Endothelial cell of umbilical vein (primary cell): ENCODE measurements around the gene MAST4. TPM values are rescaled to one million over a fixed set of nuclear protein-coding genes. Genes with fewer than 3 reads are reported as not detected.

Source experiments
- BruUV-seq: library from RNA; stranded (reverse); fragments of 400-500 nt; replicated peaks from 2 replicates; lab custom pipeline; 2021; lab: Mats Ljungman, UMichigan
- CTCF ChIA-PET: fragments of 300-600, 350-600 bp; sonication (Branson Sonifier 250); formaldehyde crosslinking; loops from one replicate; lab custom pipeline; 2021; ENCODE audit warnings: antibody characterized with exemption, inconsistent platforms; lab: Charles Lee
- POLR2A ChIA-PET: fragments of 300-600, 350-600 bp; sonication (Branson Sonifier 250); formaldehyde crosslinking; loops from one replicate; lab custom pipeline; 2021; ENCODE audit warnings: antibody characterized with exemption, inconsistent platforms; lab: Charles Lee
- DNase-seq: peaks from one replicate; pipeline ENCODE4 v3.0.0-alpha.2; 2011; ENCODE audit warnings: low read depth, low spot score
- FAIRE-seq: peaks from 2 replicates; lab custom pipeline; 2011; peaks lifted over from hg19 to GRCh38; lab: Jason Lieb, UNC
- H2AFZ ChIP-seq: 2 replicates; pipeline ENCODE4 v1.6.0; 2012; ENCODE audit warnings: low read depth, low read length, control low read depth, inconsistent platforms
- H3K27ac ChIP-seq: 2 replicates; pipeline ENCODE4 v1.5.1; 2011; ENCODE audit warnings: low read depth, mild to moderate bottlenecking, control low read depth, low read length, moderate library complexity; ENCODE audit not compliant: insufficient read depth
- H3K27me3 ChIP-seq, 2 experiments: 2 replicates each; pipeline versions ENCODE4 v1.6.0 to v1.6.1; 2011; ENCODE audit warnings: low read length in 2 of 2, mixed read lengths in 1 of 2; ENCODE audit not compliant: control insufficient read depth in 2 of 2, insufficient read depth in 2 of 2
- H3K36me3 ChIP-seq, 2 experiments: 2 replicates in 1 of 2; 3 replicates in 1 of 2; pipeline ENCODE4 v1.5.1; 2011; ENCODE audit warnings: low read length in 2 of 2, mild to moderate bottlenecking in 1 of 2, moderate library complexity in 1 of 2; ENCODE audit not compliant: control insufficient read depth in 2 of 2, insufficient read depth in 2 of 2; ENCODE audit errors: extremely low read depth in 1 of 2
- H3K4me1 ChIP-seq: 3 replicates; pipeline ENCODE4 v1.5.1; 2011; ENCODE audit warnings: mild to moderate bottlenecking, low read length; ENCODE audit not compliant: control insufficient read depth, insufficient read depth; ENCODE audit errors: extremely low read depth
- H3K4me2 ChIP-seq: 2 replicates; pipeline ENCODE4 v1.6.1; 2011; ENCODE audit warnings: low read length, control low read depth, mixed read lengths; ENCODE audit not compliant: insufficient read depth
- H3K4me3 ChIP-seq, 3 experiments: fragments of 200-600 bp in 1 of 3; sonication (generic), shearing (Covaris generic) in 1 of 3; replicated peaks in 1 of 3; 2 replicates each; pipeline ENCODE4 v1.5.1; 2011 to 2016; ENCODE audit warnings: control low read depth in 3 of 3, low read length in 3 of 3, mild to moderate bottlenecking in 2 of 3, inconsistent platforms in 1 of 3, low read depth in 1 of 3, moderate library complexity in 1 of 3; ENCODE audit not compliant: insufficient read depth in 1 of 3
- H3K79me2 ChIP-seq: 2 replicates; pipeline ENCODE4 v1.6.0; 2012; ENCODE audit warnings: low read length, inconsistent platforms; ENCODE audit not compliant: control insufficient read depth, insufficient read depth
- H3K9ac ChIP-seq: replicated peaks from 2 replicates; pipeline ENCODE3; 2011; ENCODE audit warnings: low read length, control low read depth; ENCODE audit not compliant: insufficient read depth; ENCODE audit errors: extremely low read depth
- H3K9me1 ChIP-seq: replicated peaks from 3 replicates; pipeline ENCODE4 v1.6.0; 2011; ENCODE audit warnings: mild to moderate bottlenecking, low read length; ENCODE audit not compliant: control insufficient read depth, insufficient read depth; ENCODE audit errors: extremely low read depth
- H3K9me3 ChIP-seq: replicated peaks from 2 replicates; pipeline ENCODE4 v1.5.1; 2012; ENCODE audit warnings: low read length, inconsistent platforms; ENCODE audit not compliant: control insufficient read depth, insufficient read depth
- H4K20me1 ChIP-seq: replicated peaks from 2 replicates; pipeline ENCODE3; 2011; ENCODE audit warnings: mild to moderate bottlenecking, low read length; ENCODE audit not compliant: control insufficient read depth, insufficient read depth; ENCODE audit errors: extremely low read depth
- EZH2 ChIP-seq: IDR thresholded peaks from 2 replicates; pipeline ENCODE4 v1.6.1; 2012; ENCODE audit warnings: borderline replicate concordance, low read depth, mild to moderate bottlenecking, moderate library complexity, low read length, inconsistent platforms; ENCODE audit not compliant: severe bottlenecking
- FOS ChIP-seq: IDR thresholded peaks from 2 replicates; pipeline ENCODE4 v1.6.1; 2011; ENCODE audit warnings: mild to moderate bottlenecking, low read length, moderate library complexity, borderline replicate concordance; ENCODE audit not compliant: insufficient read depth
- GATA2 ChIP-seq: IDR thresholded peaks from 2 replicates; pipeline ENCODE4 v1.7.0; 2011; ENCODE audit warnings: low read depth, mild to moderate bottlenecking, moderate library complexity, mixed read lengths, low read length; ENCODE audit not compliant: insufficient read length, insufficient read depth
- JUN ChIP-seq: IDR thresholded peaks from 2 replicates; pipeline ENCODE4 v1.6.1; 2011; ENCODE audit warnings: borderline replicate concordance, low read depth; ENCODE audit not compliant: insufficient read length, insufficient read depth
- MYC ChIP-seq: IDR thresholded peaks from one replicate; pipeline ENCODE4 v1.6.1; 2011; ENCODE audit warnings: mild to moderate bottlenecking, low read depth, low read length
- POLR2A ChIP-seq: IDR thresholded peaks from 2 replicates; pipeline ENCODE4 v1.6.1; 2012; ENCODE audit warnings: low read depth, mild to moderate bottlenecking, control low read depth, low read length
- POLR2AphosphoS5 ChIP-seq: IDR thresholded peaks from 2 replicates; pipeline ENCODE4 v1.6.1; 2012; ENCODE audit warnings: low read depth, mild to moderate bottlenecking, control low read depth, low read length, moderate library complexity; ENCODE audit not compliant: insufficient read depth
- dilution Hi-C: fragments of 300-500 bp; cut with MboI; formaldehyde crosslinking; loops from one replicate; pipeline ENCODE4 v1.15.0; 2019; ENCODE audit warnings: low sequenced_read_pairs; ENCODE audit not compliant: extremely low pct_ligation_motif_present
- intact Hi-C: fragments of 100-400 bp; cut with micrococcal nuclease; formaldehyde crosslinking; loops from one replicate; pipeline ENCODE4 v1.10.0; 2022
- polyA plus RNA-seq, 4 experiments: library from polyadenylated mRNA; depleted of rRNA in 3 of 4; stranded (reverse) in 3 of 4; unstranded in 1 of 4; fragments of >200 nt; gene quantifications; 2 replicates each; pipeline versions ENCODE4 v1.2.1 to v1.2.3, GENCODE V29; 2011 to 2012; ENCODE audit warnings: missing spikeins in 1 of 4
- total RNA-seq: library from RNA; stranded (reverse); gene quantifications from 2 replicates; pipeline ENCODE4 v1.2.3, GENCODE V29; 2021
- TF ChIP-seq, protein P1 (sequence below), 2 donors: IDR thresholded peaks; 1 replicate in 1 of 2; 2 replicates in 1 of 2; pipeline ENCODE4 v1.5.1; 2011; ENCODE audit warnings: low read length in 2 of 2, mild to moderate bottlenecking in 2 of 2, moderate library complexity in 2 of 2, control low read depth in 1 of 2, inconsistent platforms in 1 of 2, low read depth in 1 of 2; ENCODE audit not compliant: insufficient read depth in 1 of 2; ENCODE audit errors: extremely low read depth in 1 of 2
- TF ChIP-seq, protein P2 (sequence below): IDR thresholded peaks from 2 replicates; pipeline ENCODE4 v1.6.1; 2011; ENCODE audit not compliant: insufficient read depth, insufficient read length

MAST4 gene
- total and polyA plus RNA-seq, 2 donors (not counting 3 experiments of a cell fraction or from before 2014, with no cell fraction given) = 40.2 to 116 TPM

DNA sequence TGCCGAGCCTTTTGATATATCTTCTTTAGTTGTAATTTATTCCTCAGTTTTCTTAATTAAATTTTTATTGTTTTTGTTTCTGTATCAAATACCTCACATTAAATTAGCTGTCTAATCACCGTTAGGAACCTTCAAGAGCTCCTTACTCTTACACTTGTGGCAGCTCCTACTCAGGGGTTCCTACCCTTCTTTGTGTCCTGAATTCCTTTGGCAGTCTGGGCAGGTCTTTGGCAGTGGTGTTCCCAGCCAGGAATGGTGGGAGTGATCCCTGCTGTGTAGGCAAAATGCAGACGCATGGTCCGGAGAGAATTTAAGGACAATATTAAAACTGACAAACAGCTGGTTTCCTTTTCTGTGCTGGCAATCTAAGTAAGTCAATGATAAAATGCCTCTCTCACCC lies 41.8 kb downstream of the MAST4 start:
- H3K4me1 ChIP-seq = no peaks in the 10 kb centered on the region
- ChIA-PET POLR2A (no interaction called here), CTCF (interaction anchor here (0.9 kb wide), 1 partner anchor 332 kb away, joined by 3 read pairs; no protein-coding TSS in a partner anchor)
- no peak overlapping the region for H3K4me2 ChIP-seq
- no peaks in the 10 kb centered on the region for H3K9me3 ChIP-seq
- intact Hi-C loops (no loop called here), dilution Hi-C loops (no loop called here)
- H3K4me3 ChIP-seq = no peak overlapping the region
- no peak overlapping the region for H3K27ac ChIP-seq
- no peaks in the 10 kb centered on the region for H4K20me1 ChIP-seq
- H3K79me2 ChIP-seq = no peaks in the 10 kb centered on the region
- no peak for FAIRE-seq
- peaks cover under 1 to 1% of the 10 kb centered on the region in 2 experiments for H3K27me3 ChIP-seq
- H3K36me3 ChIP-seq = no peaks in the 10 kb centered on the region
- no peak overlapping the region for H2AFZ ChIP-seq
- BruUV-seq = no TSS peak
- no peak for DNase-seq
- H3K9ac ChIP-seq = no peak overlapping the region
- H3K9me1 ChIP-seq = no peaks in the 10 kb centered on the region
- TF ChIP-seq FOS = no peak
- TF ChIP-seq, protein P1, sequence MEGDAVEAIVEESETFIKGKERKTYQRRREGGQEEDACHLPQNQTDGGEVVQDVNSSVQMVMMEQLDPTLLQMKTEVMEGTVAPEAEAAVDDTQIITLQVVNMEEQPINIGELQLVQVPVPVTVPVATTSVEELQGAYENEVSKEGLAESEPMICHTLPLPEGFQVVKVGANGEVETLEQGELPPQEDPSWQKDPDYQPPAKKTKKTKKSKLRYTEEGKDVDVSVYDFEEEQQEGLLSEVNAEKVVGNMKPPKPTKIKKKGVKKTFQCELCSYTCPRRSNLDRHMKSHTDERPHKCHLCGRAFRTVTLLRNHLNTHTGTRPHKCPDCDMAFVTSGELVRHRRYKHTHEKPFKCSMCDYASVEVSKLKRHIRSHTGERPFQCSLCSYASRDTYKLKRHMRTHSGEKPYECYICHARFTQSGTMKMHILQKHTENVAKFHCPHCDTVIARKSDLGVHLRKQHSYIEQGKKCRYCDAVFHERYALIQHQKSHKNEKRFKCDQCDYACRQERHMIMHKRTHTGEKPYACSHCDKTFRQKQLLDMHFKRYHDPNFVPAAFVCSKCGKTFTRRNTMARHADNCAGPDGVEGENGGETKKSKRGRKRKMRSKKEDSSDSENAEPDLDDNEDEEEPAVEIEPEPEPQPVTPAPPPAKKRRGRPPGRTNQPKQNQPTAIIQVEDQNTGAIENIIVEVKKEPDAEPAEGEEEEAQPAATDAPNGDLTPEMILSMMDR (IDR thresholded peaks at IDR 0.05; ENCODE audit: extremely low read depth in 1 of 2, insufficient read depth in 1 of 2, low read depth in 1 of 2, low read length in 2 of 2) = no peak
- no peak for TF ChIP-seq MYC
- no peak for TF ChIP-seq POLR2AphosphoS5
- TF ChIP-seq GATA2 = no peak
- TF ChIP-seq POLR2A = no peak
- TF ChIP-seq JUN = no peak
- TF ChIP-seq, protein P2, sequence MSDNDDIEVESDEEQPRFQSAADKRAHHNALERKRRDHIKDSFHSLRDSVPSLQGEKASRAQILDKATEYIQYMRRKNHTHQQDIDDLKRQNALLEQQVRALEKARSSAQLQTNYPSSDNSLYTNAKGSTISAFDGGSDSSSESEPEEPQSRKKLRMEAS = no peak
- no peak for TF ChIP-seq EZH2
